Body of pancreas (tissue), 4 donors: Measurements from ENCODE around the gene PI16.

ENCODE experiments used
- POLR2A ChIP-seq, 3 donors: fragments of 450-650 bp; IDR thresholded peaks; one replicate each; pipeline ENCODE4 v1.6.1; 2016; ENCODE audit warnings: antibody characterized with exemption in 3 of 3, mild to moderate bottlenecking in 2 of 3
- TF ChIP-seq, protein P1 (sequence below), 7 experiments: fragments of 450-650 bp in 4 of 7; fragments of 200-600 bp in 3 of 7; sonication (generic) in 3 of 7; IDR thresholded peaks; one replicate each; pipeline ENCODE4 v1.5.1; 2016 to 2019; ENCODE audit warnings: antibody characterized with exemption in 7 of 7

DNA sequence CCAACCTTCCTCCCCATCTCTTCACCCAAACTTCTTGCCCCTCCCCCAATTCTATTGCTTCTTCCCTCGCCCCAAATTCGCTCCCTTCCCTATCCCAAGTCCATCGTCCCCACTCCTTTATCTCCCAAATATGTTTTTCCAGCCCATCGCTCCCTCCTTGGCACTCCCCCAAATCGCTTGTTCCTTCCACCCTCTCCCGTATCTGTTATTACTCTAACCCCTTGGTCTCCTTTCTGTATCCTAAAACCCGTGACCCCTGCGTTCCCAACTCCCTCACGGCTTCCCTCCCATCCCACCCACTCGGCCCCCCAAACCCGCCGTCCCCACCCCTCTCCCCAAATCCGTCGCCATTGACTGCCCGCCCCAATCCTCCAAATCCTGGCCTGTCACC is 30.9 kb downstream of the PI16 start:
- TF ChIP-seq, protein P1, sequence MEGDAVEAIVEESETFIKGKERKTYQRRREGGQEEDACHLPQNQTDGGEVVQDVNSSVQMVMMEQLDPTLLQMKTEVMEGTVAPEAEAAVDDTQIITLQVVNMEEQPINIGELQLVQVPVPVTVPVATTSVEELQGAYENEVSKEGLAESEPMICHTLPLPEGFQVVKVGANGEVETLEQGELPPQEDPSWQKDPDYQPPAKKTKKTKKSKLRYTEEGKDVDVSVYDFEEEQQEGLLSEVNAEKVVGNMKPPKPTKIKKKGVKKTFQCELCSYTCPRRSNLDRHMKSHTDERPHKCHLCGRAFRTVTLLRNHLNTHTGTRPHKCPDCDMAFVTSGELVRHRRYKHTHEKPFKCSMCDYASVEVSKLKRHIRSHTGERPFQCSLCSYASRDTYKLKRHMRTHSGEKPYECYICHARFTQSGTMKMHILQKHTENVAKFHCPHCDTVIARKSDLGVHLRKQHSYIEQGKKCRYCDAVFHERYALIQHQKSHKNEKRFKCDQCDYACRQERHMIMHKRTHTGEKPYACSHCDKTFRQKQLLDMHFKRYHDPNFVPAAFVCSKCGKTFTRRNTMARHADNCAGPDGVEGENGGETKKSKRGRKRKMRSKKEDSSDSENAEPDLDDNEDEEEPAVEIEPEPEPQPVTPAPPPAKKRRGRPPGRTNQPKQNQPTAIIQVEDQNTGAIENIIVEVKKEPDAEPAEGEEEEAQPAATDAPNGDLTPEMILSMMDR (IDR thresholded peaks at IDR 0.05): no peak
- TF ChIP-seq POLR2A (IDR thresholded peaks at IDR 0.05): no peak
